Measurements from ENCODE around the gene MYO5B. TPM values are rescaled to one million over a fixed set of nuclear protein-coding genes. Genes with fewer than 3 reads are reported as not detected.

MYO5B gene
- total and polyA plus RNA-seq, 2 donors (not counting 1 experiment from before 2014, with no cell fraction given) = 0.30 to 1.7 TPM

DNA sequence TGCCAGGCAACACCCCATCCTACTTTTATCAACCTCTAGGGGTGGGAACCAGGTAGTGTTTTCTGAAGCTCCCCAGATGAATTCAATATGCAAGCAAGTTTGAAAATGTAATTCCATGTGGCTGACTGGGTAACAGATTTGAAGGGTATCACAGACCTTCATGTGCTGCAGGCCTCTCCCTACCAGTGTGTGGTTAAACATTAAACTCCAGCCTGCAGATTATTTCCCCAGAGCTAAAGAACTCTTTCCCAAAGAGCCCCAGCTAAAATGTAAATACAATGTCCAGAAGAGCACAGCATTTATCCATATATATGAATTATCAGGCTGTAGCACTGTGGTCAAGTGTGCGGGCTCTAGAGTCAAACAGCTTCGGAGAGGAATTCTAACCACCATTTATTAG is 134.1 kb downstream of the MYO5B start:
- H3K4me2 ChIP-seq (replicated peaks; ENCODE audit: low read depth, low read length, poor library complexity, severe bottlenecking) = no peak overlapping the region
- H3K36me3 ChIP-seq (replicated peaks in 1 of 2; ENCODE audit: control extremely low read depth in 1 of 2, control insufficient read depth in 1 of 2, extremely low read depth in 1 of 2, insufficient read depth in 2 of 2, low read length in 1 of 2) = no peaks in the 10 kb centered on the region
- WGBS (ENCODE audit: insufficient coverage) = no CpG with 5 or more reads among the region's 2 CpGs
- H3K27me3 ChIP-seq (replicated peaks in 1 of 4; ENCODE audit: control extremely low read depth in 1 of 4, control insufficient read depth in 3 of 4, insufficient read depth in 4 of 4, low read length in 3 of 4) = peaks cover 0 to 5% (median 1%) of the 10 kb centered on the region in 4 experiments
- H3K9ac ChIP-seq (ENCODE audit: low read length) = no peak overlapping the region
- no peak overlapping the region for H3K4me3 ChIP-seq (ENCODE audit: control extremely low read depth in 1 of 5, extremely low read depth in 1 of 5, insufficient read depth in 1 of 5, low read depth in 2 of 5, low read length in 4 of 5)
- no peak overlapping the region for H2AFZ ChIP-seq (ENCODE audit: insufficient read depth, low read depth, low read length, poor library complexity, severe bottlenecking)
- CTCF ChIA-PET = no interaction called here
- H3K79me2 ChIP-seq (ENCODE audit: control insufficient read depth, insufficient read depth, low read length) = no peaks in the 10 kb centered on the region
- H3K27me3 Mint-ChIP-seq = peaks cover 34% of the 10 kb centered on the region
- no peak for DNase-seq
- intact Hi-C loops (cut with micrococcal nuclease) = no loop called here
- no peaks in the 10 kb centered on the region for H3K4me1 Mint-ChIP-seq
- no peaks in the 10 kb centered on the region for H3K9me3 Mint-ChIP-seq (ENCODE audit: insufficient read depth)
- H3K9me3 ChIP-seq (ENCODE audit: control extremely low read depth in 1 of 3, control insufficient read depth in 2 of 3, insufficient read depth in 1 of 3, low read length in 2 of 3) = no peaks in the 10 kb centered on the region
- H4K20me1 ChIP-seq (ENCODE audit: control insufficient read depth, insufficient read depth, low read length, poor library complexity, severe bottlenecking) = no peaks in the 10 kb centered on the region
- H3K27ac ChIP-seq (ENCODE audit: low read length in 2 of 2) = no peak overlapping the region
- H3K4me1 ChIP-seq (ENCODE audit: control insufficient read depth in 2 of 2, insufficient read depth in 2 of 2, low read length in 2 of 2) = no peaks in the 10 kb centered on the region
- POLR2A ChIA-PET = no interaction called here
- H3K27ac Mint-ChIP-seq = no peak overlapping the region
- no peak overlapping the region for H3K4me3 Mint-ChIP-seq
- no peak for ATAC-seq (ENCODE audit: low read depth)
- TF ChIP-seq EZH2 (IDR thresholded peaks at IDR 0.05; ENCODE audit: borderline replicate concordance, insufficient read depth, low read depth, low read length, poor library complexity, severe bottlenecking) = no peak
- TF ChIP-seq CTCF (IDR thresholded peaks at IDR 0.05) = no peak

GRCh38 chr18:50058731-50059130 is 136.2 kb downstream of the MYO5B start:
- intact Hi-C loops (cut with micrococcal nuclease) = no loop called here
- no peaks in the 10 kb centered on the region for H4K20me1 ChIP-seq (ENCODE audit: control insufficient read depth, insufficient read depth, low read length, poor library complexity, severe bottlenecking)
- no peak overlapping the region for H3K27ac ChIP-seq (ENCODE audit: low read length in 2 of 2)
- H3K27ac Mint-ChIP-seq = no peak overlapping the region
- ChIA-PET CTCF (interaction anchor here (2.6 kb wide), 1 partner anchor 298 kb away, joined by 8 read pairs; no protein-coding TSS in a partner anchor), POLR2A (no interaction called here)
- TF ChIP-seq CTCF (IDR thresholded peaks at IDR 0.05) (no peak), EZH2 (IDR thresholded peaks at IDR 0.05; ENCODE audit: borderline replicate concordance, insufficient read depth, low read depth, low read length, poor library complexity, severe bottlenecking) (no peak)
- H3K4me3 ChIP-seq (ENCODE audit: control extremely low read depth in 1 of 5, extremely low read depth in 1 of 5, insufficient read depth in 1 of 5, low read depth in 2 of 5, low read length in 4 of 5) = no peak overlapping the region
- DNase-seq (no peak), ATAC-seq (ENCODE audit: low read depth) (no peak)
- WGBS (ENCODE audit: insufficient coverage) = 83% methylated on average over 4 of the region's 4 CpGs
- no peak overlapping the region for H3K9ac ChIP-seq (ENCODE audit: low read length)
- H3K36me3 ChIP-seq (replicated peaks in 1 of 2; ENCODE audit: control extremely low read depth in 1 of 2, control insufficient read depth in 1 of 2, extremely low read depth in 1 of 2, insufficient read depth in 2 of 2, low read length in 1 of 2) = no peaks in the 10 kb centered on the region
- H3K4me2 ChIP-seq (replicated peaks; ENCODE audit: low read depth, low read length, poor library complexity, severe bottlenecking) = no peak overlapping the region
- peaks cover 0 to 3% (median 0%) of the 10 kb centered on the region in 3 donors for H3K9me3 ChIP-seq (ENCODE audit: control extremely low read depth in 1 of 3, control insufficient read depth in 2 of 3, insufficient read depth in 1 of 3, low read length in 2 of 3)
- peaks cover 30% of the 10 kb centered on the region for H3K27me3 Mint-ChIP-seq
- H3K4me3 Mint-ChIP-seq = no peak overlapping the region
- no peaks in the 10 kb centered on the region for H3K4me1 Mint-ChIP-seq
- H3K9me3 Mint-ChIP-seq (ENCODE audit: insufficient read depth) = no peaks in the 10 kb centered on the region
- H2AFZ ChIP-seq (ENCODE audit: insufficient read depth, low read depth, low read length, poor library complexity, severe bottlenecking) = no peak overlapping the region
- H3K27me3 ChIP-seq (replicated peaks in 1 of 4; ENCODE audit: control extremely low read depth in 1 of 4, control insufficient read depth in 3 of 4, insufficient read depth in 4 of 4, low read length in 3 of 4) = no peaks in the 10 kb centered on the region
- H3K79me2 ChIP-seq (ENCODE audit: control insufficient read depth, insufficient read depth, low read length) = no peaks in the 10 kb centered on the region
- H3K4me1 ChIP-seq (ENCODE audit: control insufficient read depth in 2 of 2, insufficient read depth in 2 of 2, low read length in 2 of 2) = no peaks in the 10 kb centered on the region

Data from B cell (primary cell).